Parathyroid adenoma (tissue), 2 donors: Measurements from ENCODE around the gene FGFR2.

Experiments
- H2AFZ ChIP-seq: fragments of 300-600 bp; sonication (generic); one replicate; pipeline ENCODE4 v1.7.0; 2017; ENCODE audit warnings: antibody characterized with exemption, mild to moderate bottlenecking
- H3K27ac ChIP-seq: fragments of 300-600 bp; sonication (generic); one replicate; pipeline ENCODE4 v1.7.0; 2017
- H3K27me3 ChIP-seq: fragments of 300-600 bp; sonication (generic); one replicate; pipeline ENCODE4 v1.7.0; 2017; ENCODE audit warnings: low read length; ENCODE audit not compliant: control insufficient read depth, insufficient read depth
- H3K36me3 ChIP-seq: fragments of 300-600 bp; sonication (generic); one replicate; pipeline ENCODE4 v1.7.0; 2017; ENCODE audit warnings: low read length; ENCODE audit not compliant: control insufficient read depth, insufficient read depth
- H3K4me1 ChIP-seq: fragments of 300-600 bp; sonication (generic); one replicate; pipeline ENCODE4 v1.7.0; 2017; ENCODE audit warnings: control low read depth
- H3K4me2 ChIP-seq: fragments of 300-600 bp; sonication (generic); one replicate; pipeline ENCODE4 v1.7.0; 2017; ENCODE audit warnings: low read length
- H3K4me3 ChIP-seq: fragments of 300-600 bp; sonication (generic); one replicate; pipeline ENCODE4 v1.7.0; 2017; ENCODE audit warnings: low read depth, low read length
- H3K79me2 ChIP-seq: fragments of 300-600 bp; sonication (generic); one replicate; pipeline ENCODE4 v1.7.0; 2017; ENCODE audit warnings: control low read depth
- H3K9ac ChIP-seq: fragments of 300-600 bp; sonication (generic); one replicate; pipeline ENCODE4 v1.7.0; 2017; ENCODE audit warnings: mild to moderate bottlenecking
- H3K9me3 ChIP-seq: fragments of 300-600 bp; sonication (generic); one replicate; pipeline ENCODE4 v1.7.0; 2017; ENCODE audit warnings: low read length; ENCODE audit not compliant: control insufficient read depth
- TF ChIP-seq, protein P1 (sequence below): fragments of 300-600 bp; sonication (generic); IDR thresholded peaks from one replicate; pipeline ENCODE4 v1.7.0; 2017; ENCODE audit warnings: antibody characterized with exemption, mild to moderate bottlenecking
- donor health status: primary hyperparathyroidism.

FGFR2 gene

DNA sequence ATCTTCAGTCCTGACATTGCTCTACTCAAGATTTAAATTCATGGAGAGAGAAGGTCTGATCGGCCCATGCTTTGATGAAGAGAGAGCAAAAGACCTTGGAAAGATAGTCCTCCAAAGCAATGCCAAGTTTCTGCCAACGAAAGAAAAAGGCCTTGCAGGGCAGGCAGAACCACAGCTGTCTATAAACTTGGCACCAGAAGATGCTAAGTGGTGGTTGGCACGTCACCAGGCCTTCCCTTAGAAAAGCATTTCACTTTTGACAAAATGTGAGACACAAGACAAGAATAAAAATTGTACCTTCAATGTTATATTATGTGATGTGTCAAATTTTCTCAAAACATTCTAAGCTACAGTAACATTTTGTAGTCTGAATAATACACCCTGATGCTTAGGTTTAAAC is 42.0 kb upstream of the FGFR2 start:
- TF ChIP-seq, protein P1, sequence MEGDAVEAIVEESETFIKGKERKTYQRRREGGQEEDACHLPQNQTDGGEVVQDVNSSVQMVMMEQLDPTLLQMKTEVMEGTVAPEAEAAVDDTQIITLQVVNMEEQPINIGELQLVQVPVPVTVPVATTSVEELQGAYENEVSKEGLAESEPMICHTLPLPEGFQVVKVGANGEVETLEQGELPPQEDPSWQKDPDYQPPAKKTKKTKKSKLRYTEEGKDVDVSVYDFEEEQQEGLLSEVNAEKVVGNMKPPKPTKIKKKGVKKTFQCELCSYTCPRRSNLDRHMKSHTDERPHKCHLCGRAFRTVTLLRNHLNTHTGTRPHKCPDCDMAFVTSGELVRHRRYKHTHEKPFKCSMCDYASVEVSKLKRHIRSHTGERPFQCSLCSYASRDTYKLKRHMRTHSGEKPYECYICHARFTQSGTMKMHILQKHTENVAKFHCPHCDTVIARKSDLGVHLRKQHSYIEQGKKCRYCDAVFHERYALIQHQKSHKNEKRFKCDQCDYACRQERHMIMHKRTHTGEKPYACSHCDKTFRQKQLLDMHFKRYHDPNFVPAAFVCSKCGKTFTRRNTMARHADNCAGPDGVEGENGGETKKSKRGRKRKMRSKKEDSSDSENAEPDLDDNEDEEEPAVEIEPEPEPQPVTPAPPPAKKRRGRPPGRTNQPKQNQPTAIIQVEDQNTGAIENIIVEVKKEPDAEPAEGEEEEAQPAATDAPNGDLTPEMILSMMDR: no peak
- H3K27me3 ChIP-seq: no peaks in the 10 kb centered on the region

DNA sequence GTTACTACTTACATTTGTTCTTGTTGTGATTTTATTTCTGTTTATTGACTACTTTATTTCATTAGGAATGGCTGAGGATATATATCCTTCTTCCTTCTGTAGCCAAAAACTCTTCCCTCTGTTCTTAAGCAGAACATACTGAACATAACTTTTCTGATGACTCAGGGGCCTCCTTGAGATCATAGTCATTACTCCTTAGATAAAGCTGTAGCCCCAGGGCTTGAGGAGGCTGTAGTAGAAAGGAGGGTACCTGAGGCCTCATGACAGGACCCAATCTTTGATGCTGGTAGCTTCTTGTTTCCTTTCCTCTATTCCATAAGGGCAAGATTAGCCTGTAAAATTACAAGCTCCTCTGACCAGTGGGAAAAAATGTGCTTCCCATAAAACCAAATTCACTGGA is 41.2 kb upstream of the FGFR2 start:
- TF ChIP-seq, protein P1: no peak
- no peaks in the 10 kb centered on the region for H3K36me3 ChIP-seq
- no peak overlapping the region for H3K4me3 ChIP-seq
- no peaks in the 10 kb centered on the region for H3K79me2 ChIP-seq
- no peak overlapping the region for H3K9ac ChIP-seq
- no peaks in the 10 kb centered on the region for H3K27me3 ChIP-seq
- no peaks in the 10 kb centered on the region for H3K4me1 ChIP-seq
- H2AFZ ChIP-seq: no peak overlapping the region
- no peak overlapping the region for H3K4me2 ChIP-seq
- H3K27ac ChIP-seq: no peak overlapping the region
- H3K9me3 ChIP-seq: no peaks in the 10 kb centered on the region

More for the DNA sequence above, 42.0 kb upstream of the FGFR2 start:
- Histone ChIP-seq H3K79me2 (no peaks in the 10 kb centered on the region), H3K4me1 (no peaks in the 10 kb centered on the region), H3K9me3 (no peaks in the 10 kb centered on the region), H2AFZ (no peak overlapping the region), H3K4me2 (no peak overlapping the region), H3K4me3 (no peak overlapping the region), H3K27ac (no peak overlapping the region), H3K9ac (no peak overlapping the region), H3K36me3 (no peaks in the 10 kb centered on the region)

DNA sequence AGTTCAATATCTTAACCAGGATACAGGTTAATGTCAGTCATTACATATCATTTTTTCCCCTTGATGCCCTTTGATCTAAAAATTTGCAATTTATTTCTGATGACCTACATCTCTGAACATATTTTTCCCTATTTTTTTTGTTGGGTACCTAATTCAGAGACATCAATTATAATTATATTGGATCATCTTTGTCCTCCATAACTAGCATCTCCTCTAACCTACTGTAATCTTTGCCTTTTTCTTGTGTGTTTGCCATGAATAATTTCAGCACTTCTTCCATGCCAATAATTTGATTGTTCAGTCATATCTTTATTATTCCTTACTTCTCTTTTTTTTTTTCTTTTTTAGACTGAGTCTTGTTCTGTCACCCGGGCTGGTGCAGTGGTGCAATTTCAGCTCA is 39.2 kb upstream of the FGFR2 start:
- no peaks in the 10 kb centered on the region for H3K4me1 ChIP-seq
- H3K79me2 ChIP-seq: no peaks in the 10 kb centered on the region
- no peak overlapping the region for H2AFZ ChIP-seq
- no peak overlapping the region for H3K9ac ChIP-seq
- H3K36me3 ChIP-seq: no peaks in the 10 kb centered on the region
- no peak overlapping the region for H3K27ac ChIP-seq
- no peak overlapping the region for H3K4me3 ChIP-seq
- no peaks in the 10 kb centered on the region for H3K9me3 ChIP-seq
- no peak overlapping the region for H3K4me2 ChIP-seq
- TF ChIP-seq, protein P1: no peak
- no peaks in the 10 kb centered on the region for H3K27me3 ChIP-seq

DNA sequence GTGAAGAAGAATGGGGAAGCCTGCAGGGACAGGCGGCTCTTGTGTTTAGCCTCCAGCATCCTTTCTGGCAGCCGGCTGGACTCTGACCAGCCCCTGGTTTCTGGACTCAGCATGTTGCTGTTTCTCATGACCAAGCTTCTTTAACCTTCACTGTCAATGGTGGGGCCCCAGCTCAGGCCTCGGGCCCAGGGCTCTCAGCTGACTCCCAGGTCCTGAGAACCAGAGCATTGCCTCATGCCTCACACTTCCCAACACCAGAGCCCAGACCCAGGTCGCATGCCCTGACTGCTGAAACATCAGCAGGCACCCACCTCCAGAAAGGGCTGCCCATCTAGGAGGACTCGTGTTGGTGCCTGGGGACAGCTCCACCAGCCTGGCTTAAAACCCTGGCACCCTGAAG is 34.8 kb upstream of the FGFR2 start:
- Histone ChIP-seq H3K9me3 (no peaks in the 10 kb centered on the region), H2AFZ (no peak overlapping the region)
- TF ChIP-seq, protein P1: no peak

DNA sequence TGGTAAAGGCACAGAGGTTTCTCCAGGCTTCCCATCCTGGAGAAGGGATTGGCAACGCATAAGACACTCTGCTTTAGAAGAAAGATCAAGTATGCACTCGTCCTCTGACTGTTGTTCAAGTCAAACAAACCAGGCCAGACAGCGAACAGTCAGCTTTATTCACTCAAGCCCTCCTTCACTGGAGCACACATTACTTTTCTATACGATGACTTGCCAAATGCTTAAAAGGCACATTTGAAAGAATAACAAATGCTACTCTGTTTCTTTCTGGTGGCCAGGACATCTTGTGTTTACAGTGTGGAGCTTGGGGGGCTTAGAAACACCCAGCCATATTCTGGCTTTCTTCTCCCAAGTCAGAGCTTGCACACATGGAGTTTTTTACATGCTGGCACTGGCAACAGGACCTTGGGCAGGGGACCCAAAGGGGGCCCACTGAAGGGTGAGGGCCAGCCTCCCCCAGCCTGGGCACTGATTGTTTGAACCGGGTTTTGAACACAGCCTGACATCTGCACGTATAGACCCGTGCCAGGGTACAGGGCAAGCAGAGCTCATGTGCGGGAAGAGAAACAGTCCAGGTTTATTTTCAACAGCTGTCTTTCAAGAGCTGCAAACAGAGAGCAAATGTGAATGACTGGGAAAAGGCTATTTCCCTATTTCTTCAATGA is 33.3 kb upstream of the FGFR2 start:
- no peaks in the 10 kb centered on the region for H3K36me3 ChIP-seq
- H3K9me3 ChIP-seq: no peaks in the 10 kb centered on the region
- H3K4me3 ChIP-seq: no peak overlapping the region
- H3K27me3 ChIP-seq: no peaks in the 10 kb centered on the region
- no peak overlapping the region for H3K27ac ChIP-seq
- no peak overlapping the region for H2AFZ ChIP-seq
- no peak overlapping the region for H3K4me2 ChIP-seq
- TF ChIP-seq, protein P1: no peak
- H3K9ac ChIP-seq: no peak overlapping the region
- no peaks in the 10 kb centered on the region for H3K4me1 ChIP-seq
- H3K79me2 ChIP-seq: no peaks in the 10 kb centered on the region

More for the DNA sequence above, 34.8 kb upstream of the FGFR2 start:
- Histone ChIP-seq H3K36me3 (no peaks in the 10 kb centered on the region), H3K9ac (no peak overlapping the region), H3K4me2 (no peak overlapping the region), H3K27ac (no peak overlapping the region), H3K4me3 (no peak overlapping the region), H3K27me3 (no peaks in the 10 kb centered on the region), H3K4me1 (no peaks in the 10 kb centered on the region), H3K79me2 (no peaks in the 10 kb centered on the region)
